Muscle layer of colon (tissue), 2 donors: ENCODE measurements around the gene MYH1.

ENCODE experiments used
- H3K27ac ChIP-seq: one replicate; pipeline ENCODE4 v1.7.0; 2013; ENCODE audit warnings: low read depth, mild to moderate bottlenecking, low read length, moderate library complexity
- H3K27me3 ChIP-seq, 2 donors: one replicate each; pipeline ENCODE4 v1.7.0; 2013; ENCODE audit warnings: low read length in 2 of 2, mild to moderate bottlenecking in 2 of 2; ENCODE audit not compliant: insufficient read depth in 2 of 2, control insufficient read depth in 1 of 2
- H3K36me3 ChIP-seq: one replicate; pipeline ENCODE4 v1.7.0; 2013; ENCODE audit warnings: mild to moderate bottlenecking, low read length; ENCODE audit not compliant: insufficient read depth
- H3K4me1 ChIP-seq: one replicate; pipeline ENCODE4 v1.7.0; 2013; ENCODE audit warnings: mild to moderate bottlenecking, low read length; ENCODE audit not compliant: insufficient read depth
- H3K4me3 ChIP-seq, 2 donors: one replicate each; pipeline ENCODE4 v1.7.0; 2013; ENCODE audit warnings: low read length in 2 of 2, low read depth in 1 of 2, mild to moderate bottlenecking in 1 of 2, moderate library complexity in 1 of 2
- H3K9ac ChIP-seq: one replicate; pipeline ENCODE4 v1.7.0; 2013; ENCODE audit warnings: low read length
- H3K9me3 ChIP-seq: one replicate; pipeline ENCODE4 v1.7.0; 2013; ENCODE audit warnings: mild to moderate bottlenecking, low read length
- donor health status: abdominal sarcoma.
- donor health status: Adenocarcinoma of cecum.

The MYH1 gene

GRCh38 chr17:10474536-10474935, 43.8 kb downstream of the MYH1 start:
- no peaks in the 10 kb centered on the region for H3K4me1 ChIP-seq
- H3K36me3 ChIP-seq, result no peaks in the 10 kb centered on the region
- H3K27me3 ChIP-seq, result no peaks in the 10 kb centered on the region
- H3K9me3 ChIP-seq, result no peaks in the 10 kb centered on the region
- no peak overlapping the region for H3K9ac ChIP-seq
- H3K27ac ChIP-seq, result no peak overlapping the region
- no peak overlapping the region for H3K4me3 ChIP-seq

- Histone ChIP-seq H3K27ac (no peak overlapping the region), H3K9me3 (no peaks in the 10 kb centered on the region), H3K9ac (no peak overlapping the region), H3K4me1 (no peaks in the 10 kb centered on the region), H3K27me3 (no peaks in the 10 kb centered on the region), H3K4me3 (no peak overlapping the region), H3K36me3 (no peaks in the 10 kb centered on the region)
Measured at GRCh38 chr17:10471858-10472257, 46.5 kb downstream of the MYH1 start.

GRCh38 chr17:10469459-10469858, 48.9 kb downstream of the MYH1 start, which contains the start of gene MYH4:
TSS of gene MYH4 (minus strand) at chr17:10469559. CDS start at chr17:10466745, 2,814 bp downstream.
- H3K27ac ChIP-seq, result no peak within 1 kb of the TSS
- no peak within 1 kb of the TSS for H3K9ac ChIP-seq
- no peaks in the 10 kb centered on the region for H3K27me3 ChIP-seq

GRCh38 chr17:10463402-10463801, 54.9 kb downstream of the MYH1 start:
- no peak overlapping the region for H3K4me3 ChIP-seq
- H3K36me3 ChIP-seq, result no peaks in the 10 kb centered on the region
- H3K27ac ChIP-seq, result no peak overlapping the region
- no peaks in the 10 kb centered on the region for H3K27me3 ChIP-seq
- no peaks in the 10 kb centered on the region for H3K9me3 ChIP-seq
- no peaks in the 10 kb centered on the region for H3K4me1 ChIP-seq
- no peak overlapping the region for H3K9ac ChIP-seq

More at GRCh38 chr17:10469459-10469858, 48.9 kb downstream of the MYH1 start, which contains the start of gene MYH4:
- Histone ChIP-seq H3K4me1 (no peaks in the 10 kb centered on the region), H3K36me3 (no peaks in the 10 kb centered on the region), H3K9me3 (no peaks in the 10 kb centered on the region), H3K4me3 (no peak within 1 kb of the TSS)

- no peak overlapping the region for H3K4me3 ChIP-seq
- H3K9ac ChIP-seq, result no peak overlapping the region
- H3K36me3 ChIP-seq, result no peaks in the 10 kb centered on the region
- H3K4me1 ChIP-seq, result no peaks in the 10 kb centered on the region
- H3K9me3 ChIP-seq, result no peaks in the 10 kb centered on the region
- no peaks in the 10 kb centered on the region for H3K27me3 ChIP-seq
- H3K27ac ChIP-seq, result no peak overlapping the region
Measured at GRCh38 chr17:10460062-10460461, 58.3 kb downstream of the MYH1 start.

- no peaks in the 10 kb centered on the region for H3K36me3 ChIP-seq
- H3K27ac ChIP-seq, result no peak overlapping the region
- H3K4me3 ChIP-seq, result no peak overlapping the region
- H3K4me1 ChIP-seq, result no peaks in the 10 kb centered on the region
- no peaks in the 10 kb centered on the region for H3K9me3 ChIP-seq
- no peaks in the 10 kb centered on the region for H3K27me3 ChIP-seq
- H3K9ac ChIP-seq, result no peak overlapping the region
Measured at GRCh38 chr17:10458701-10459100, 59.6 kb downstream of the MYH1 start.

GRCh38 chr17:10457952-10458351, 60.4 kb downstream of the MYH1 start:
- H3K27me3 ChIP-seq, result no peaks in the 10 kb centered on the region
- no peak overlapping the region for H3K4me3 ChIP-seq
- no peak overlapping the region for H3K9ac ChIP-seq
- H3K36me3 ChIP-seq, result no peaks in the 10 kb centered on the region
- H3K9me3 ChIP-seq, result no peaks in the 10 kb centered on the region
- no peaks in the 10 kb centered on the region for H3K4me1 ChIP-seq
- H3K27ac ChIP-seq, result no peak overlapping the region

GRCh38 chr17:10447026-10447931, 71.1 kb downstream of the MYH1 start:
- no peaks in the 10 kb centered on the region for H3K27me3 ChIP-seq
- no peak overlapping the region for H3K4me3 ChIP-seq
- H3K4me1 ChIP-seq, result no peaks in the 10 kb centered on the region
- no peak overlapping the region for H3K27ac ChIP-seq
- H3K9ac ChIP-seq, result no peak overlapping the region
- no peaks in the 10 kb centered on the region for H3K36me3 ChIP-seq
- H3K9me3 ChIP-seq, result no peaks in the 10 kb centered on the region
